Stimulated activated CD4-positive, alpha-beta T cell treated with anti-CD3 and anti-CD28 coated beads, TNF-alpha, amount 100 ng/mL, for 4 hours (primary cell): ENCODE data around the gene IL17RC.
"Not testable (repeated sequence)": the region's sequence is repeated elsewhere in the genome, so short reads cannot be mapped to it uniquely, and the experiment has no call there.

ENCODE experiments used
- DNase-seq, 3 experiments: peaks; one replicate each; pipeline ENCODE4 v3.0.0-alpha.2; 2020; ENCODE audit warnings: low read depth in 3 of 3

Gene IL17RC

DNA sequence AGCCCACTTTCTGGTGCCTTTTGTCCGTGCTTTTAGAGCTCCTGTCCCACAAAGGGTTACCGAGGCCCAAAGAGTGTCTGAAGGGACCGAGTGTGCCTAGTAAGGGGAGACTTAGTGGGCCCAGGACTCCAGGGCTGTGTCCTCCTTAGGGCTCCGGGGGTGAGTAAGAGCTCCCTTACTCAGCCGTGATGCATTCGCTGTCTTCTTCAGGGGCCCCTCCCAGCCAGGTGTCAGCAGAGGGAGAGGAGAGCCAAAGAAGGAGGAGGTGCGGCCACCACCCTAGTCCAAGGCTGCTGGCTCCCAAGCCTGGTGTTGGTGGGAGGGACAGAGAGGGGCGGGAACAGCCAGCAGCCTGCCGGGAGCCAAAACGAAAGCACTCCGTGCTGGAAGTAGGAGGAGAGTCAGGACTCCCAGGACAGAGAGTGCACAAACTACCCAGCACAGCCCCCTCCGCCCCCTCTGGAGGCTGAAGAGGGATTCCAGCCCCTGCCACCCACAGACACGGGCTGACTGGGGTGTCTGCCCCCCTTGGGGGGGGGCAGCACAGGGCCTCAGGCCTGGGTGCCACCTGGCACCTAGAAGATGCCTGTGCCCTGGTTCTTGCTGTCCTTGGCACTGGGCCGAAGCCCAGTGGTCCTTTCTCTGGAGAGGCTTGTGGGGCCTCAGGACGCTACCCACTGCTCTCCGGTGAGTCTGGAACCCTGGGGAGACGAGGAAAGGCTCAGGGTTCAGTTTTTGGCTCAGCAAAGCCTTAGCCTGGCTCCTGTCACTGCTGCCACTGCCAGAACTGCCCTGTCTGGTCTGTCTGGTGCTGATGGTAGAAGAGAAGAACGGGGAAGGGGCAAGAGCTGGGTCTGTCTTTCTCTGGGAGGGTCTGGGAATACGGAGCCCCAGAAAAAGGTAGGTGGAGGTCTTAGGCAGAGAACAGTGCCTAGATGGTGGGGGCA is at the start of gene IL17RC:
Gene IL17RC (plus strand): TSS at position 365 of the 947 bp plus-strand sequence. CDS start 218 bp downstream, at position 583.
- DNase-seq, result no peak

DNA sequence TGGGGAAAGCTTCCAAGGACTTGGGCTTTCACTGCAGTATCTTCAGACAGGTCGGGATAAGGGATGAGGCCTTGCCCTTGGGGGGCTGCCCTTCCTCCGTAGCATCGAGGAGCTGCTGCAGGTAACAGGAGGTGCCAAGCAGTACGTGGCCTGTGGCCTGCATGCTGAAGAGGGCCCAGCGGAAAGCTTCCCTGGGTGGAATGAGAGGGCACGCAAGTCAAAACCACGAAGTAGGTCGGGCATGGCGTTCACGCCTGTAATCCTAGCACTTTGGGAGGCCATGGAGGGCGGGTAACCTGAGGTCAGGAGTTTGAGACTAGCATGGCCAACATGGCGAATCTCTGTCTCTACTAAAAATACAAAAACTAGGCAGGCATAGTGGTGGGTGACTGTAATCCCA is 49.8 kb upstream of the IL17RC start:
- no peak for DNase-seq

- no peak for DNase-seq
Observed at GRCh38 chr3:9869955-9870354, 46.9 kb upstream of the IL17RC start.

DNA sequence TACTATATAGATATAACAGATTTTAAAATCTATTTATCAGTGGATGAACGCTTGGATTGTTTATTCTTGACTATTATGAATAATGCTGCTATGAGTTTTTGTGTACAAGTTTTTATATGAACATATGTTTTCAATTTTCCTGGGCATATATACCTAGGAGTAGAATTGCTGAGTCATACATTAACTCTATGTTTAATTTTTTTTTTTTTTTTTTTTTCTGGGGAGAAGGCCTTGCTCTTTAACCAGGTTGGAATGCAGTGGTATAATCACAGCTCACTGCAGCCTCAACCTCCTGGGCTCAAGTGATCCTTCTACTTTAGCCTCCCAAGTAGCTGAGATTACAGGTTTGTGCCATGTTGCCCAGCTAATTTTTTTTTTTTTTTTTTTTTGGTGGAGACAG is 45.9 kb upstream of the IL17RC start:
- no peak for DNase-seq

DNA sequence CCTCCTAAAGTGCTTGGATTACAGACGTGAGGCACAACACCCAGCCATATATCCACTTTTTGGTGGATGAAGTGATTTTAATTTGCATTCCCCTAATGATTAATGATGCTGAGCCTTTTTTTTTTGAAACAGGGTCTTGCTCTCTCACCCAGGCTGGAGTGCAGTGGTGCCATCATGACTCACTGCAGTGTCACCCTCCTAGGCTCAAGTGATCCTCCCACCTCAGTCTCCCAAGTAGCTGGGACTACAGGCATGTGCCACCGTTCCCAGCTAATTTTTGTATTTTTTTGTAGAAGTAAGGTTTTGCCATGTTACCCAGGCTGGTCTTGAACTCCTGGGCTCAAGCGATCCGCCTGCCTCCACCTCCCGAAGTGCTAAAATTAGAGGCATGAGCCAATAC is 44.8 kb upstream of the IL17RC start:
- DNase-seq, result not testable (repeated sequence)

DNA sequence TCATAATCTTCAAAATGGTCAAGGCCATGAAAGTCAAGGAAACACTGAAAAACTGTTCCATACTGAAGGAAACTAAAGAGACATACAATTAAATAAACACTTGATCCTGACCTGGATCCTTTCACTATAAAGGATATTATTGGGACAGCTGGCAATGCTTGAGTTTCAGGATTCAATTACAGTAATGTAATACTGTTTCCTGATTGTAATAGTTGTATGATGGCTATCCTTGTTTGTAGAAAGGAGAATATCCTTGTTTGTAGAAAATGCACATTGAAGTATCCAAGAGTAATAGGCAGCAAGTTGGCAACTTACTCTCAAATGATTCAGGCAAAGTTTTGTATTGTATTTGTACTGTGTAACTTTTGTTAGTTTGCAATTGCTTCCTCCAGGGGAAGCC is 41.5 kb upstream of the IL17RC start:
- DNase-seq, result no peak

DNA sequence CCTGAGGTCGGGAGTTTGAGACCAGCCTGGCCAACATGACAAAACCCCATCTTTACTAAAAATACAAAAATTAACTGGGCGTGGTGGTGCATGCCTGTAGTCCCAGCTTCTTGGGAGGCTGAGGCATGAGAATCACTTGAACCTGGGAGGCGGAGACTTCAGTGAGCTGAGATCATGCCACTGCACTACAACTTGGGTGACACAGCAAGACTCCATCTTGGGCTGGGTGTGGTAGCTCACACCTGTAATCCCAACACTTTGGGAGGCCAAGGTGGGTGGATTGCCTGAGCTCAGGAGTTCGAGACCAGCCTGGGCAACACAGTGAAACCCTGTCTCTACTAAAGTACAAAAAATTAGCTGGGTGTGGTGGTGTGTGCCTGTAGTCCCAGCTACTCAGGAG is 40.6 kb upstream of the IL17RC start:
- not testable (repeated sequence) for DNase-seq

DNA sequence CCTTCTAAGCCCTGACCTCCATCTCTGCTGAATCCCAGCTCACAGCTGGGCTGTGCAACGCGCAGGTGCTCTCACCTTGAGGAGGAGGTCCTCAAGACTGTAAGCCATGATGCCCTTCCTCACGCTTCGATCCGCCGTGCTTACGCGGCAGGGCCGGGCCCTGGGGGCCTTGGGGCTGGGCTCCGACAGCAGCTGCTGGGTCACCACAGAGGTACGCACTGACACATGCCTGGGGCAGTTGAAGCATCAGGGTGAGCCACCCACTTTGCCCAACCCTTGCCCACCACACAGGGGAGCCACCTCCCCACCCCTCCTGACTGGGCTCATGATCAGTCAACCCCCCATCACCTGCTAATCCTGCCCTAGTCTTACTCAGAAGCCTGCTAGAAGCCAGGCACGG is 39.9 kb upstream of the IL17RC start:
- no peak for DNase-seq

DNA sequence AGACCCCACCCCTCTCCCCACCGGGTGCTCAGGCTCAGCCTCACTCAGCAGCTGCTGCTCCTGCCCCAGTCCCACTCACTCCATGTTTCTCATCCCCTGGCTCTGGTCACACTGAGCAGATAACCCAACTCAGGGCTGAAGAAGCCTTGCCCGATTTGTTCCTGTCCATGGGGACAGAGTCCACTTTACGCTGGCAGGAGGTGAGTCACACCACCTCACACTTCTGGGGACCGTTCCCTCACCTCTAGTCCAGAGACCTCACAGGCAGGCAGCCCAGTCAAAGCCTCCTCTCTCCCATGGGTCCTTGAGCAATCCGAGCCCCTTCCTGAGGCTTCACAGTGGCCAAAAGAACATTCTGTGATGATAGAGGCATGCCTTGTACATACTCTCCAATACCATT is 38.2 kb upstream of the IL17RC start:
- no peak for DNase-seq

DNA sequence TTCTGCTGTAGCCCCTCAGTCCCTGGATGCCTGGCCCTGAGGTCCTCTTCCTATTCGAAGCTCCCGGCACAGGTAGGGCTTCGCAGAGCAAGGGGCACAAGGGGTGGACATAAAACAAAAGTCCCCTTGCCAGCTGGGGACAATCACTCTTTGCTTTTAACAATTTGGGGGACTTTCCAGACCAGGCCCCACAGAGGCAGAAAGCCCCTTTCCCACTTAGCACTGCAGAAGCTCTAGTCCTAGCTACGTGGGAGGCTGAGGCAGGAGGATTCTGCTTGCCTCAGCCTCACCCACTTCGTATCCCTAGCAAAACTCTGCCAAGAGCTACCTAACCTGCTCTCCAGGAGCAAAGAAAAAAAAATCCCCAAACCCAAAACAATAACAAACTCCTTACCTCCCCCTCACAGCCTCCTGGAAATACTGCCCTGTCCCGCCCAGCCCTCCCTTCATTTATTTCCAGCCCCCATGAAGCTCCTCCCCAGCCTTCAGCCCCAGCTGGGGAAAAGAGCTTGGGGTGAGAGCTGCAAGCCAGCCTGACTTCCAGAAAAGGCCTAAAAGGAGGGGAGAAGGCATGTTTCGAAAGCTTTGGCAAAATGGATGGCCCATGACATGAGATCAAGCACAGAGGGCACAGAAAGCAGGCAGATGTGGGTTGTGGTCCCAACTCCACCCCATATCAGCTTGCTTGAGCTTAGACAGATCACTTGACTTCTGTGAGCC is 36.9 kb upstream of the IL17RC start, which contains the start of gene CIDEC:
Gene CIDEC (minus strand): TSS at position 424 of the 720 bp plus-strand sequence. CDS start 1,767 bp downstream, outside the sequence.
- no peak for DNase-seq

- no peak for DNase-seq
Observed at GRCh38 chr3:9881441-9881840, 35.5 kb upstream of the IL17RC start.

GRCh38 chr3:9883706-9884554 is 33.0 kb upstream of the IL17RC start:
- DNase-seq, result no peak

DNA sequence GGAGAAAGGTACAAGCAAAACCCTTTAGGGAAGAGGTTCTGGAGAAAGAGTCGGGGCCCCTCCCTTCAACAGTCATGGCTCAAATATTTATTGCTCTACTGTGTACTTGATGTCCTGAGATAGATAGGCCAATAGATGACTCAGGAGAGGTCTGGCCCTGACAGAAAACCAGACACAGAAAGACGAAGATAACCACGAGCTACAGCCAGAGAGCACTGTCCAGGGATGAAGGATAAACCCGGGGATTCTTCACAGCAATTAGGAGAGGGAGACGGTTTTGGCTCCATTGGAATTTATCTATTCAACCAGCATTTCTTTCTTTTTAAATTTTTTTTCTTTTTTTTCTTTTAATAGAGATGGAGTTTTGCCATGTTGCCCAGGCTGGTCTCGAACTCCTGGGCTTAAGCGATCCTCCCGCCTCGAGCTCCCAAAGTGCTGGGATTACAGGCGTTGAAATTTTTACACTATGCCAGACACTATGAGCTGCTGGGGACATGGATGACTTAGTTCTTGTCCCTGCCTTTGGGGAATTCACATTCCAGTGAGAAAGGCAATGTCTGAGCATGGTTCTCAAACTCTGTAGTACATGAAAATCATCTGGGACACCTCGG is 32.2 kb upstream of the IL17RC start:
- DNase-seq, result no peak

GRCh38 chr3:9886328-9886727 is 30.6 kb upstream of the IL17RC start:
- no peak for DNase-seq

DNA sequence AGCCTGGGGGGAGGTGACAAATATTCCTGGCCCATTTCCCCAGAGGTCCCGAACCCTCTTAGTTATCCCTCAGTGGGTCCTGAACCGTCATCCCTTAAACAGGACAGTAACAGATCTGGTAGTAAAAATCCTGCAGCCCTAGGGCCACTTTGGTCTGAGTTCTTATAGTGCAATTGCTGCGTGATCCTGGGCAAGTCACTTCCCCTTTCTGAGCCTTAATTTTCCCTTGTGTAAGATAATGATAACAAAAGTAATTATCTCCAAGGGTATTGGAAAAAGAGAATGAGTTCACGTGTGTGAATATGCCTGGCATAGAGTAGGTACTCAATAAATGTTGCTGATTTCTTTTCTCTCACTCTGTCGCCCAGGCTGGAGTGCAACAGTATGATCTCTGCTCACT is 29.4 kb upstream of the IL17RC start:
- DNase-seq, result no peak

DNA sequence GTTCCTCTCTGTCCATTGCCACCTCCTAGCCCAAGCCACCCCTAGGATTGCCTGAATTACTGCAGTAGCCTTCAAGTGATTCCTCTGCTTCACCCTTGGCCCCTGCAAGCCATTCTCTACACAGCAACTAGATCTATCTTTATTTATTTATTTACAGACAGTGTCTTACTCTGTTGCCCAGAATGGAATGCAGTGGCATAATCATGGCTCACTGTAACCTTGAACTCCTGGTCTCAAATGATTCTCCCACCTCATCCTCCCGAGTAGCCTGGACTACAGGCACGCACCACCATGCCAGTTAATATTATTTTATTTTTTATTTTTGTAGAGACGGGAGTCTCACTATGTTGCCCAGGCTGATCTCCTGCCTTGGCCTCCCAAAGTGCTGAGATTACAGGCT is 28.4 kb upstream of the IL17RC start:
- DNase-seq, result no peak

DNA sequence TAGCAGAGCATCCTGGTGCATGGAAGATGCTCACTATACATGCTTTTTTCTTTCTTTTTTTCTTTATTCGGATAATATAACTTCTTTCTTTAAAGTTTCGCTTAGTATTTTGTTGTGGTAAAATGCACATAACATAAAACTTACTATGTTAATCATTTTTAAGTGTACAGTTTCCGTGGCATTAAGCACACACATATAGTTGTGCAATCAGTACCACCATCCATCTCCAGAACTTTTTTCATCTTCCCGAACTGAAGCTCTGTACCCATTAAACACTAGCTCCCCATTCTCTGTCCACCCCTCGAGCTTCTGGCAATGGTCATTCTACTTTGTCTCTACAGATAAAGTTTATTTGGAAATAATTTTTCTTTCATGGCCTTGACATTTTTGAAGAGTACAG is 27.5 kb upstream of the IL17RC start:
- DNase-seq, result no peak

DNA sequence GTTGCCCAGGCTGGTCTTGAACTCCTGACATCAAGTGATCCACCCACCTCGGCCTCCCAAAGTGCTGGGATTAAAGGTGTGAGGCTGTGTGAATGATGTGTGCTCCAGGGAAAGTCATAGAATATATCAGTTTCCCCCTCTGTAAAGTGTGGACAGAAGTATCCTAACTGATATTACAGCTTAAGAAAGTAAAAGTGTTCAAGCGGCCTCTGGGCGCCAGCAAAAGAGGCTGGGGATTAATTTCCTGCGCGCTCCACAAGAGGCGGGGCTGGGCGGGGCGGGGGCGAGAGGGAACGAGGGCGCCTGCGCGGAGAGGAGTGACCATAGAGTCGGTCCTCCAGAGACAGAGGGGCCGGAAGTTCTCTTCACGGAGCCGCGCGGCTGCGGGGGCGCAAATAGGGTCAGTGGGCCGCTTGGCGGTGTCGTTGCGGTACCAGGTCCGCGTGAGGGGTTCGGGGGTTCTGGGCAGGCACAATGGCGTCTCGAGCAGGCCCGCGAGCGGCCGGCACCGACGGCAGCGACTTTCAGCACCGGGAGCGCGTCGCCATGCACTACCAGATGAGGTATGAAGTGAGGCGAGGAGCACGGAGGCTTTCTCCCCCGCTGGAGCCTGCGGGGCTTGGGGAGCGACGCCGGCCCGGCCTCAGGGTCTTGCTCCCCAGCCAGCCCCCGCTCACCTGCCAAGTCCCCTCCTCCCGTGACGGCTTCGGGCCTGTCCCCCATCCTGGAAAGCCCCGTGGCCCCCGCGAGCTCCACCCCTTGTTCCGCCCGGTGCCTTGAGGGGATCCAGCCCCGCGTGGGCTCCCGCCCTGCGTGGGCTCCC is 26.4 kb upstream of the IL17RC start, which contains the start of gene JAGN1:
Gene JAGN1 (plus strand): TSS at position 362 of the 823 bp plus-strand sequence. CDS start 113 bp downstream, at position 475.
- peak; percentile 89 to 90 (median 90) for DNase-seq

GRCh38 chr3:9891072-9891622 is 25.8 kb upstream of the IL17RC start:
- DNase-seq, result no peak

DNA sequence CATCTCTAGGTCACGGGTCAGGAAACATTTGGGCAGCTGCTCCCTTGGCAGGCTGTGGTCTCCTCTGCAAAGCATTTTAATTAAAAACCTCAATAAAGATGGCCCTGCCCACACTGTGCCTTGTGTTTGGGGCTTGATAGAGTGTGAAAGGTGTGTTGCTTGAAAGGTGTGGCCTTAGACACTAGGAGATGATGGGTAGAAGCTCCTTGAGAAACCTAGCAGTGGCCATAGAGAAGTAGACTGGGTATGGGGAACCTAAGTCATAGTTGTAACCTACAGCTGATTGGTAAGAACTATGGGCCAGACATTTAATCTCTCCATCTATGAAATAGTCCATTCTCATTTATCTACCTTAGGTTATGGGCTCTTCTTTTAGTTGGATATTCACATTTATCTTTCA is 23.2 kb upstream of the IL17RC start:
- DNase-seq, result no peak
